Measurements from ENCODE around the gene CFAP74.

Gene CFAP74

DNA sequence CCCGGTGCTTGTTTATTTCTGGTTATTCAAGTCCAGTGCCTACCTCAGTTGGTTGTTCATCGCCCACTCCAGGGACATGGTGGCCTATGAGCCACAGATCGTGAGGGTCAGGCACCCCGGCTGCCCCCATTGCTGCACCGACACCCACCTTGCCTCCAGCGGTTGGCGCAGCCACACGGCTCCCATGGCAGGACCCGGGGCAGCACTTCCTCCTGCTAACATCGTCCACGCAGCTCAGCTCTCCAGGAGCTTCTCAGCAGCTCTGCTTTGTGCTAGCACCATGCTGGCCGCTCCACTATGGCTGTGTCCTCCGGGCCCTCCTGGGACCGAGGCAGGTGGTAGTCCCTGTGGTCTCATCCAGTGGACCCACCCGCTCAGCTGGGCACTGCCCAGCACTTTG is 32.7 kb upstream of the CFAP74 start:
- Histone ChIP-seq H3K4me2 (ENCODE audit: low read length) (no peak overlapping the region), H3K27me3 (ENCODE audit: control insufficient read depth, insufficient read depth, low read length) (no peaks in the 10 kb centered on the region), H3K9me3 (ENCODE audit: control insufficient read depth, low read length) (no peaks in the 10 kb centered on the region), H3K4me3 (ENCODE audit: low read depth, low read length) (no peak overlapping the region), H2AFZ (no peak overlapping the region), H3K79me2 (no peaks in the 10 kb centered on the region), H3K27ac (no peak overlapping the region), H3K9ac (no peak overlapping the region), H3K36me3 (ENCODE audit: control insufficient read depth, insufficient read depth, low read length) (no peaks in the 10 kb centered on the region), H3K4me1 (no peaks in the 10 kb centered on the region)
- TF ChIP-seq CTCF (IDR thresholded peaks at IDR 0.05): no peak

- no peak overlapping the region for H3K9ac ChIP-seq
- H3K4me2 ChIP-seq (ENCODE audit: low read length): no peak overlapping the region
- no peak for TF ChIP-seq CTCF (IDR thresholded peaks at IDR 0.05)
- no peaks in the 10 kb centered on the region for H3K36me3 ChIP-seq (ENCODE audit: control insufficient read depth, insufficient read depth, low read length)
- no peak overlapping the region for H3K27ac ChIP-seq
- no peaks in the 10 kb centered on the region for H3K27me3 ChIP-seq (ENCODE audit: control insufficient read depth, insufficient read depth, low read length)
- H2AFZ ChIP-seq: no peak overlapping the region
- H3K9me3 ChIP-seq (ENCODE audit: control insufficient read depth, low read length): no peaks in the 10 kb centered on the region
- H3K79me2 ChIP-seq: no peaks in the 10 kb centered on the region
- H3K4me1 ChIP-seq: no peaks in the 10 kb centered on the region
- no peak overlapping the region for H3K4me3 ChIP-seq (ENCODE audit: low read depth, low read length)
Measured at GRCh38 chr1:2033165-2033564, 29.6 kb upstream of the CFAP74 start.

DNA sequence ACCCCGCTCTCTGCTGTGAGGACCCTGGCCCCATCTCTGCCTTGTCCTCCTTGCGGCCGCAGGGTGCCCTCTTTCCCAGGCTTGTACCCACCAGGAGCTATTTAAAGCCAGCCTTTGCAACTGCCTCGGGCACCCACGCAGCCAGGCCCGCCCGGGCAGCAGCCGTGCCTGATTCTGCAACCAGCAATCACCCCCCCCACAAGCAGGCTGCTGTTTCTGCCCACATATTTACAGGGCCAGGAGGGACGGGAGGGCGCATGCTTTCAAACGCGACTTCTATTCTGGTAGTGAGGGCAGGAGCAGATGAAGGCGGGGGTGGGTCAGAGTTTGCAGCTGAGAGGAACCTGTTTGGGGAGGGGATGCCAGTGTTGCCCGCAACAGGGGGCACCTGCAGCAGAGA is 29.2 kb upstream of the CFAP74 start:
- no peak for TF ChIP-seq CTCF (IDR thresholded peaks at IDR 0.05)
- no peaks in the 10 kb centered on the region for H3K79me2 ChIP-seq
- no peak overlapping the region for H3K4me3 ChIP-seq (ENCODE audit: low read depth, low read length)
- no peak overlapping the region for H2AFZ ChIP-seq
- H3K9me3 ChIP-seq (ENCODE audit: control insufficient read depth, low read length): no peaks in the 10 kb centered on the region
- H3K4me1 ChIP-seq: no peaks in the 10 kb centered on the region
- no peak overlapping the region for H3K27ac ChIP-seq
- H3K36me3 ChIP-seq (ENCODE audit: control insufficient read depth, insufficient read depth, low read length): no peaks in the 10 kb centered on the region
- H3K27me3 ChIP-seq (ENCODE audit: control insufficient read depth, insufficient read depth, low read length): no peaks in the 10 kb centered on the region
- H3K9ac ChIP-seq: no peak overlapping the region
- no peak overlapping the region for H3K4me2 ChIP-seq (ENCODE audit: low read length)

DNA sequence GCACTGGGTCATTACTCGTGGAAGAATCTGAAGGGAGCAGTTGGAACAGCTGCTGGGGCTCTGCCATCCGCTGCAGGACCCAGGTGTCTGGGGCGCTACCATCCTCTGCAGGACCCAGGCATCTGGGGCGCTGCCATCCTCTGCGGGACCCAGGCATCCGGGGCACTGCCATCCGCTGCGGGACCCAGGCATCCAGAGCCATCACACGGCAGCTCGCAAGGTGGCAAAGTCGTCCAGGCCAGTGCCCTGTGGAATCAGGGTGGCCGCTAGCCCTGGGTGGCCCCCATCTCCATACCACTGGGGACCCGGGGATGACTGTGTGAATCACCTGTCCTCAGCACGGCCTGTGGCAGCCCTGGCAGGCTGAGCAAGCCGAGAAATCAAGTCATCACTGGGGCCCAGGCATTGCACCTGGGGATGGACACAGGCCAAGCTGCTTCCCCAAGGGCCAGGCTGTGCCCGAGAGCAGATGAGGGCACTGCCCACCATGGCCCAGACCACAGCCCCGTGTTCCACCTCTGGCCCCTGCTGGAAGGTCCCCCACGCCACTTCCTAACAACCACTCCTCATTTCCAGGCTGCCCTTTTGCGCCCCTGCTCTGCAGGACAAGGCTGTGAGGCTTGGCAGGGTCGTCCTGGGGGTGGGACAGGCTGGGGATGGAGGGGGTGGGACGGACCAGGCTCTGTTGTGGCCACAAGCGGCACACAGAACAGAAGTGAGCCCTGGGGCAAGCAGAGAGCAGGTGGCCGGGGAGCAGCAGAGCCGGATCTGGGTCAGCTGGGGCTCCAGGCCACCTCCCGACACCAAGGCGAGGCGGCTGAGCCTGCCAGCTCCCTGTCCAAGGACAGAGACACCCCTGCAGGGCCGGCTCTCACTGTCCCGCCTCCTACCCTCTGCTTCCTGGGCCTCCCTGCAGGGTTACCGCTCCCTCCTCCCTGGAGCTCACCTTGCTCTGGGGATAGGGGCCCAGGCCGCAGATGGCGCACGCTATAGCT is 28.3 kb upstream of the CFAP74 start:
- H3K9ac ChIP-seq: no peak overlapping the region

More for the DNA sequence above, 28.3 kb upstream of the CFAP74 start:
- no peak for TF ChIP-seq CTCF (IDR thresholded peaks at IDR 0.05)
- Histone ChIP-seq H3K4me3 (ENCODE audit: low read depth, low read length) (no peak overlapping the region), H3K36me3 (ENCODE audit: control insufficient read depth, insufficient read depth, low read length) (no peaks in the 10 kb centered on the region), H3K4me1 (no peaks in the 10 kb centered on the region), H3K27ac (no peak overlapping the region), H3K4me2 (ENCODE audit: low read length) (no peak overlapping the region), H3K79me2 (no peaks in the 10 kb centered on the region), H3K27me3 (ENCODE audit: control insufficient read depth, insufficient read depth, low read length) (no peaks in the 10 kb centered on the region), H3K9me3 (ENCODE audit: control insufficient read depth, low read length) (no peaks in the 10 kb centered on the region), H2AFZ (no peak overlapping the region)

Data from parathyroid adenoma (tissue), 2 donors.